Adrenal gland (tissue), 5 donors: ENCODE measurements around the gene ST3GAL4.

Experiments
- POLR2A ChIP-seq, 2 donors: fragments of 450-650 bp; IDR thresholded peaks; one replicate each; pipeline ENCODE4 v1.6.1; 2017; ENCODE audit warnings: antibody characterized with exemption in 2 of 2, mild to moderate bottlenecking in 2 of 2, moderate library complexity in 1 of 2
- TF ChIP-seq, protein P1 (sequence below), 6 experiments: fragments of 450-650 bp in 4 of 6; fragments of 200-600 bp in 2 of 6; sonication (generic) in 1 of 6; IDR thresholded peaks; 1 replicate in 5 of 6; 2 replicates in 1 of 6; pipeline versions ENCODE4 v1.5.1 to v1.8.0; 2016 to 2021; ENCODE audit warnings: antibody characterized with exemption in 6 of 6, mild to moderate bottlenecking in 2 of 6, moderate library complexity in 1 of 6
- donor health status: DM: no; HTN: no; CAD: no.

DNA sequence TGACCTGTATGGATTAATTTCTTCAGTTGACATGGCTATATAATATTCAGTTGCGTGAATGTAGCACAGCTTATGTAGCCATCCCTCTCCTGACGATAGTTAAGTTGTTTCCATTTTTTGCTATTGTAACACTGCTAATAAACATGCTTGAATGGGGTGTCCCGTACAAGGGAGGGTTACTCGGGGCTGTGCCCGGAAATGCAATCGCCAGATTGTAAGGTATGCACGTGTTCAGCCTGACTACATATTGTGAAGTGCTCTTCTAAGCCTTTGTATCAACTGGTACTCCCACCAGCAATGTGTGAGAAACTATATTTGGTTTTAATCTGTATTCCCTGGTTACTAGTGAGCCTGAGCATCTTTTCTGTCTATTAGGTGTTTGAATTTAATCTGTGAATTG is 16.1 kb downstream of the ST3GAL4 start:
- TF ChIP-seq, protein P1, sequence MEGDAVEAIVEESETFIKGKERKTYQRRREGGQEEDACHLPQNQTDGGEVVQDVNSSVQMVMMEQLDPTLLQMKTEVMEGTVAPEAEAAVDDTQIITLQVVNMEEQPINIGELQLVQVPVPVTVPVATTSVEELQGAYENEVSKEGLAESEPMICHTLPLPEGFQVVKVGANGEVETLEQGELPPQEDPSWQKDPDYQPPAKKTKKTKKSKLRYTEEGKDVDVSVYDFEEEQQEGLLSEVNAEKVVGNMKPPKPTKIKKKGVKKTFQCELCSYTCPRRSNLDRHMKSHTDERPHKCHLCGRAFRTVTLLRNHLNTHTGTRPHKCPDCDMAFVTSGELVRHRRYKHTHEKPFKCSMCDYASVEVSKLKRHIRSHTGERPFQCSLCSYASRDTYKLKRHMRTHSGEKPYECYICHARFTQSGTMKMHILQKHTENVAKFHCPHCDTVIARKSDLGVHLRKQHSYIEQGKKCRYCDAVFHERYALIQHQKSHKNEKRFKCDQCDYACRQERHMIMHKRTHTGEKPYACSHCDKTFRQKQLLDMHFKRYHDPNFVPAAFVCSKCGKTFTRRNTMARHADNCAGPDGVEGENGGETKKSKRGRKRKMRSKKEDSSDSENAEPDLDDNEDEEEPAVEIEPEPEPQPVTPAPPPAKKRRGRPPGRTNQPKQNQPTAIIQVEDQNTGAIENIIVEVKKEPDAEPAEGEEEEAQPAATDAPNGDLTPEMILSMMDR (IDR thresholded peaks at IDR 0.05): no peak
- no peak for TF ChIP-seq POLR2A (IDR thresholded peaks at IDR 0.05)
